NCI-H1436 (cell line): ENCODE measurements around the gene CPT1B.
A peak's percentile ranks its signal among the peaks of the same experiment; 100 is the strongest.
"Not testable (repeated sequence)": the region's sequence is repeated elsewhere in the genome, so short reads cannot be mapped to it uniquely, and the experiment has no call there.

Experiments
- DNase-seq: peaks from one replicate; lab custom pipeline; 2025; lab: John Stamatoyannopoulos, UW

The CPT1B gene

GRCh38 chr22:50609599-50609998 is 31.4 kb upstream of the CPT1B start:
- no peak for DNase-seq

- DNase-seq = no peak
These were observed 30.8 kb upstream of the CPT1B start for GRCh38 chr22:50608996-50609395.

- not testable (repeated sequence) for DNase-seq
These were observed 30.0 kb upstream of the CPT1B start for GRCh38 chr22:50608058-50608840.

- DNase-seq = no peak
These were observed 29.4 kb upstream of the CPT1B start for GRCh38 chr22:50607659-50608020.

- DNase-seq = no peak
These were observed 28.9 kb upstream of the CPT1B start for GRCh38 chr22:50606946-50607658.

- no peak for DNase-seq
These were observed 28.1 kb upstream of the CPT1B start for GRCh38 chr22:50606165-50606945.

- no peak for DNase-seq
These were observed 27.4 kb upstream of the CPT1B start for GRCh38 chr22:50605613-50606074.

GRCh38 chr22:50605002-50605612 is 26.9 kb upstream of the CPT1B start:
- DNase-seq = no peak

GRCh38 chr22:50604256-50605001 is 26.2 kb upstream of the CPT1B start:
- no peak for DNase-seq

GRCh38 chr22:50603511-50604255 is 25.5 kb upstream of the CPT1B start:
- DNase-seq = no peak

- DNase-seq = no peak
These were observed 24.1 kb upstream of the CPT1B start for GRCh38 chr22:50602338-50602700.

- no peak for DNase-seq
These were observed 23.6 kb upstream of the CPT1B start for GRCh38 chr22:50601669-50602337.

GRCh38 chr22:50600967-50601668 is 22.9 kb upstream of the CPT1B start:
- DNase-seq = no peak

GRCh38 chr22:50600538-50600937 is 22.3 kb upstream of the CPT1B start, which contains the start of gene MAPK8IP2:
Gene MAPK8IP2 (plus strand): TSS chr22:50600793. CDS start chr22:50600819, 26 bp downstream.
- peak; percentile 49 for DNase-seq

- peak; percentile 16 for DNase-seq
These were observed 21.7 kb upstream of the CPT1B start for GRCh38 chr22:50599816-50600455.

GRCh38 chr22:50597097-50597496 is 18.9 kb upstream of the CPT1B start:
- DNase-seq = no peak

GRCh38 chr22:50595189-50595588 is 17.0 kb upstream of the CPT1B start:
- DNase-seq = no peak

- no peak for DNase-seq
These were observed 9.2 kb upstream of the CPT1B start for GRCh38 chr22:50587407-50587806.

- no peak for DNase-seq
These were observed 8.2 kb upstream of the CPT1B start for GRCh38 chr22:50586416-50586815.
